GM23338 (cell line): ENCODE measurements around the gene ORAI3. TPM values are rescaled to one million over a fixed set of nuclear protein-coding genes. Genes with fewer than 3 reads are reported as not detected.

ENCODE experiments used
- ATAC-seq: fragments of 200-7000 bp; cut with Tn5 transposase; 3 replicates; pipeline ENCODE4 v1.9.1; 2020
- DNase-seq: peaks from one replicate; pipeline ENCODE4 v3.0.0-alpha.2; 2015; ENCODE audit warnings: low spot score
- H2AFZ ChIP-seq: fragments of 200-600 bp; sonication (generic); 2 replicates; pipeline ENCODE4 v1.8.0; 2016; ENCODE audit warnings: antibody characterized with exemption, mild to moderate bottlenecking, moderate library complexity
- H3F3A ChIP-seq: fragments of 200-600 bp; sonication (generic); replicated peaks from 2 replicates; pipeline ENCODE4 v1.8.0; 2017; ENCODE audit warnings: antibody characterized with exemption, mixed run types, low read depth
- H3K27ac ChIP-seq: fragments of 200-600 bp; sonication (generic); 2 replicates; pipeline ENCODE4 v1.6.1; 2016; ENCODE audit warnings: low read depth
- H3K27me3 ChIP-seq: fragments of 200-600 bp; sonication (generic); 2 replicates; pipeline ENCODE4 v1.8.0; 2016; ENCODE audit warnings: mild to moderate bottlenecking, mixed run types, moderate library complexity; ENCODE audit not compliant: insufficient read depth
- H3K36me3 ChIP-seq: fragments of 200-600 bp; sonication (generic); 2 replicates; pipeline ENCODE4 v1.8.0; 2016; ENCODE audit warnings: mild to moderate bottlenecking; ENCODE audit not compliant: insufficient read depth
- H3K4me1 ChIP-seq: fragments of 200-600 bp; sonication (generic); 2 replicates; pipeline ENCODE4 v1.8.0; 2016; ENCODE audit warnings: mild to moderate bottlenecking, moderate library complexity; ENCODE audit not compliant: insufficient read depth
- H3K4me2 ChIP-seq: fragments of 200-600 bp; sonication (generic); 2 replicates; pipeline ENCODE4 v1.7.1; 2017; ENCODE audit warnings: mixed run types
- H3K4me3 ChIP-seq: fragments of 200-600 bp; sonication (generic); 2 replicates; pipeline ENCODE4 v1.6.1; 2016; ENCODE audit warnings: mixed run types
- H3K79me2 ChIP-seq: fragments of 200-600 bp; sonication (generic); replicated peaks from 2 replicates; pipeline ENCODE4 v1.8.0; 2017; ENCODE audit warnings: mild to moderate bottlenecking; ENCODE audit not compliant: insufficient read depth
- H3K9me2 ChIP-seq: fragments of 200-600 bp; sonication (generic); 2 replicates; pipeline ENCODE4 v1.8.0; 2017; ENCODE audit not compliant: insufficient read depth
- H4K20me1 ChIP-seq: fragments of 200-600 bp; sonication (generic); replicated peaks from 2 replicates; pipeline ENCODE4 v1.8.0; 2017; ENCODE audit warnings: mild to moderate bottlenecking; ENCODE audit not compliant: insufficient read depth
- H3K27ac Mint-ChIP-seq: 2 replicates; pipeline ENCODE4 v1.8.0; 2020; ENCODE audit warnings: inconsistent platforms, mild to moderate bottlenecking, moderate library complexity, mixed read lengths
- H3K27me3 Mint-ChIP-seq: 3 replicates; pipeline ENCODE4 v1.8.0; 2022; ENCODE audit warnings: low read depth, mild to moderate bottlenecking, moderate library complexity, mixed read lengths, inconsistent platforms; ENCODE audit not compliant: insufficient read depth, poor library complexity
- H3K36me3 Mint-ChIP-seq: 3 replicates; pipeline ENCODE4 v1.8.0; 2021; ENCODE audit warnings: low read depth, mild to moderate bottlenecking, inconsistent platforms, moderate library complexity, mixed read lengths
- H3K4me1 Mint-ChIP-seq: 3 replicates; pipeline ENCODE4 v1.8.0; 2020; ENCODE audit warnings: mild to moderate bottlenecking, inconsistent platforms, mixed read lengths
- H3K4me3 Mint-ChIP-seq: 3 replicates; pipeline ENCODE4 v1.8.0; 2021; ENCODE audit warnings: moderate library complexity, mild to moderate bottlenecking, inconsistent platforms, mixed read lengths
- H3K9me3 Mint-ChIP-seq: 3 replicates; pipeline ENCODE4 v1.8.0; 2020; ENCODE audit warnings: moderate library complexity, mild to moderate bottlenecking, inconsistent platforms, mixed read lengths
- EZH2phosphoT487 ChIP-seq: fragments of 200-600 bp; sonication (generic); IDR thresholded peaks from one replicate; pipeline ENCODE4 v1.8.1; 2018; ENCODE audit warnings: antibody characterized with exemption; ENCODE audit not compliant: unreplicated experiment
- JUNB ChIP-seq: IDR thresholded peaks from one replicate; pipeline ENCODE4 v1.6.1; 2016; ENCODE audit warnings: antibody characterized with exemption; ENCODE audit not compliant: unreplicated experiment
- NANOG ChIP-seq: IDR thresholded peaks from 2 replicates; pipeline ENCODE4 v1.6.1; 2016; ENCODE audit warnings: antibody characterized with exemption, borderline replicate concordance
- REST ChIP-seq: IDR thresholded peaks from one replicate; pipeline ENCODE4 v1.6.1; 2018; ENCODE audit warnings: antibody characterized with exemption; ENCODE audit not compliant: unreplicated experiment
- STAT1 ChIP-seq: IDR thresholded peaks from one replicate; pipeline ENCODE4 v1.6.1; 2016; ENCODE audit warnings: antibody characterized with exemption; ENCODE audit not compliant: unreplicated experiment
- ZNF462 ChIP-seq: fragments of 250-450 bp; sonication (Bioruptor Pico); IDR thresholded peaks from 2 replicates; pipeline ENCODE4 v1.5.0; 2020; ENCODE audit warnings: mild to moderate bottlenecking, moderate library complexity
- polyA plus RNA-seq: library from polyadenylated mRNA; unstranded; fragments of >200 nt; fragmentation: Nextera tagmentation; extraction: Ambion mirVana; gene quantifications from 2 replicates; pipeline ENCODE4 v1.2.1, GENCODE V29; 2016
- total RNA-seq: library from RNA; depleted of rRNA; stranded (reverse); fragments of >200 nt; shearing (Covaris generic); gene quantifications from 2 replicates; pipeline ENCODE4 v1.2.3, GENCODE V29; 2014
- TF ChIP-seq, protein P1 (sequence below), 2 experiments: fragments of 200-600 bp in 1 of 2; sonication (generic) in 1 of 2; conservative IDR thresholded peaks; 2 replicates each; pipeline versions ENCODE4 v1.5.1 to v1.6.1; 2016 to 2017; ENCODE audit warnings: antibody characterized with exemption in 2 of 2, low read depth in 2 of 2, mild to moderate bottlenecking in 2 of 2, moderate library complexity in 1 of 2

The ORAI3 gene
- total and polyA plus RNA-seq, 2 experiments from 2014 or later, result 6.9 to 15.9 TPM

DNA sequence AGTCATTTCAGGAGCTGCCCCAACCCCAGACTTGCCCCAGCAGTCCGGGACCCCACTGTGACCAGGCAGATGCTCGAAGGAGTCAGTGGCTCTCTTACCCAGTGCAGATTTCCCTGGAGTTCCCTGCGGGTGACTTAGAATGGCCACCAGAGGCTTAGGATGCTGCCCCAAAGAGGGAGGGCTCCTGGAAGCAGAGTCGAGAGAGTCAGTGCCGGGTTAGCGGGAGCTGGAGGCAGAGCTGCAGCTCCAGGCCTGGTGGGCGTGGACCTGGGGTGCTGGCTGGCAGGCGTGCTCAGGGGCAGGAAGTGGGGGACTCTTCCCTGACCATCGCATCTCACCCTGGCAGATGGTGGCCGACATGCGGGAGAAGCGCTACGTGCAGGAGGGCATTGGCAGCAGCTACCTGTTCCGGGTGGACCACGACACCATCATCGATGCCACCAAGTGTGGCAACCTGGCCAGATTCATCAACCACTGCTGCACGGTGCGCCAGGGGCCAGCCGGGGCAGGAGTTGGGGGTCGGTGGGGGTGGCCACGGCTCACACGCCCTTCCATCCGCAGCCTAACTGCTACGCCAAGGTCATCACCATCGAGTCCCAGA is 34.5 kb downstream of the ORAI3 start (continued):
- TF ChIP-seq ZNF462 (no peak), NANOG (no peak), JUNB (no peak), STAT1 (no peak)
- TF ChIP-seq, protein P1, sequence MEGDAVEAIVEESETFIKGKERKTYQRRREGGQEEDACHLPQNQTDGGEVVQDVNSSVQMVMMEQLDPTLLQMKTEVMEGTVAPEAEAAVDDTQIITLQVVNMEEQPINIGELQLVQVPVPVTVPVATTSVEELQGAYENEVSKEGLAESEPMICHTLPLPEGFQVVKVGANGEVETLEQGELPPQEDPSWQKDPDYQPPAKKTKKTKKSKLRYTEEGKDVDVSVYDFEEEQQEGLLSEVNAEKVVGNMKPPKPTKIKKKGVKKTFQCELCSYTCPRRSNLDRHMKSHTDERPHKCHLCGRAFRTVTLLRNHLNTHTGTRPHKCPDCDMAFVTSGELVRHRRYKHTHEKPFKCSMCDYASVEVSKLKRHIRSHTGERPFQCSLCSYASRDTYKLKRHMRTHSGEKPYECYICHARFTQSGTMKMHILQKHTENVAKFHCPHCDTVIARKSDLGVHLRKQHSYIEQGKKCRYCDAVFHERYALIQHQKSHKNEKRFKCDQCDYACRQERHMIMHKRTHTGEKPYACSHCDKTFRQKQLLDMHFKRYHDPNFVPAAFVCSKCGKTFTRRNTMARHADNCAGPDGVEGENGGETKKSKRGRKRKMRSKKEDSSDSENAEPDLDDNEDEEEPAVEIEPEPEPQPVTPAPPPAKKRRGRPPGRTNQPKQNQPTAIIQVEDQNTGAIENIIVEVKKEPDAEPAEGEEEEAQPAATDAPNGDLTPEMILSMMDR (conservative IDR thresholded peaks at IDR 0.05; ENCODE audit: low read depth in 2 of 2), result no peak

DNA sequence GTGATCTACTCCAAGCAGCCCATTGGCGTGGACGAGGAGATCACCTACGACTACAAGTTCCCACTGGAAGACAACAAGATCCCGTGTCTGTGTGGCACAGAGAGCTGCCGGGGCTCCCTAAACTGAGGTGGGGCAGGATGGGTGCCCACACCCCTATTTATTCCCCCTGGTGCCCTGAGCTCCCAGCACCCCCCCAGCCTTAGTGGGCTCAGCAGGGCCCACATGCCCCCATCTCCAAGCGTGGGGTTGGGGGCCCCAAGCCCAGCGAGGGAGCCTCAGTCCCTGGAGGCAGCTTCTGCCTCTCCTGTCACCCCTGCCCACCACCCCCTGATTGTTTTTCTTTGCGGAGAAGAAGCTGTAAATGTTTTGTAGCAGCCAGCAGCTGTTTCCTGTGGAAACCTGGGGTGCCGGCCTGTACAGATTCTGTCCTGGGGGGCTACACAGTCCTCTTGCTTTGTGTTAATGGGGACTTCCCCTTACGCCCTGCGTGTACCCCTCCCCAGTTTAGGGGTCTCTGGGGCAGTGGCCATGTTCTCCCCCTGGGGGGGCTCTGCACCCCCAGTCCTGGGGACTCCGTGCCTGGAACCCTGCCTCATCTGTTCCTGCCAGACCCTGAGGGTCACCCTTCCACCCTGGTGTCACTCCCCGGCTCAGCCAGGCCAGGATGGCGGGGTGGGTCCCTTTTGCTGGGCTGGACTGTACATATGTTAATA is 35.2 kb downstream of the ORAI3 start:
- ATAC-seq, result no peak
- peaks cover 6% of the 10 kb centered on the region; the same call in 2 of the 3 replicates for H3K4me1 Mint-ChIP-seq
- TF ChIP-seq REST, result no peak
- TF ChIP-seq, protein P1 (conservative IDR thresholded peaks at IDR 0.05; ENCODE audit: low read depth in 2 of 2), result no peak
- TF ChIP-seq NANOG, result no peak
- no peak for TF ChIP-seq EZH2phosphoT487
- TF ChIP-seq JUNB, result no peak

More for the DNA sequence above, 35.2 kb downstream of the ORAI3 start:
- Histone ChIP-seq H3K4me2 (no peak overlapping the region), H3F3A (peaks cover 9% of the 10 kb centered on the region), H3K36me3 (peaks cover 4% of the 10 kb centered on the region; the same call in 1 of the 2 replicates), H3K79me2 (no peaks in the 10 kb centered on the region), H3K27ac (0 out of 2 replicates have a peak overlapping the region, but pooled peaks have one; percentile 39), H2AFZ (no peak overlapping the region), H3K27me3 (no peaks in the 10 kb centered on the region), H3K9me2 (no peaks in the 10 kb centered on the region), H3K4me3 (no peak overlapping the region), H4K20me1 (no peaks in the 10 kb centered on the region; the same call in 1 of the 2 replicates), H3K4me1 (no peaks in the 10 kb centered on the region)
- no peak for DNase-seq
- Mint-ChIP-seq H3K36me3 (peaks cover 33% of the 10 kb centered on the region), H3K27me3 (peaks cover 9% of the 10 kb centered on the region), H3K27ac (no peak overlapping the region), H3K4me3 (no peak overlapping the region), H3K9me3 (peaks cover 2% of the 10 kb centered on the region; the same call in 1 of the 3 replicates)
